ENCODE measurements around the gene THAP10. TPM values are rescaled to one million over a fixed set of nuclear protein-coding genes. Genes with fewer than 3 reads are reported as not detected.
A peak's percentile ranks its signal among the peaks of the same experiment; 100 is the strongest.
"Not testable (repeated sequence)": the region's sequence is repeated elsewhere in the genome, so short reads cannot be mapped to it uniquely, and the experiment has no call there.

The THAP10 gene
- total RNA-seq, result not detected in 2 replicates

GRCh38 chr15:70892002-70892911 is at the start of gene THAP10, which contains the start of gene LRRC49:
TSS of gene THAP10 (minus strand) at chr15:70892433. CDS start at chr15:70892272, 161 bp downstream.
TSS of gene LRRC49 (plus strand) at chr15:70892826. CDS start at chr15:70892895, 69 bp downstream.
- Mint-ChIP-seq H3K27me3 (ENCODE audit: insufficient read depth) (peaks cover 50% of the 10 kb centered on the region), H3K9me3 (no peaks in the 10 kb centered on the region)

GRCh38 chr15:70936326-70936725 is 44.1 kb upstream of the THAP10 start:
- H3K4me1 Mint-ChIP-seq (ENCODE audit: low read depth), result no peaks in the 10 kb centered on the region

More at GRCh38 chr15:70892002-70892911, at the start of gene THAP10, which contains the start of gene LRRC49:
- intact Hi-C loops (cut with micrococcal nuclease), result no loop called here
- H3K36me3 Mint-ChIP-seq (ENCODE audit: low read depth), result no peaks in the 10 kb centered on the region
- peak within 1 kb of the TSS; percentile 86 for H3K4me3 Mint-ChIP-seq
- peak within 1 kb of the TSS; percentile 64 for H3K27ac Mint-ChIP-seq
- DNase-seq (ENCODE audit: low spot score), result peak; percentile 29
- peaks cover 10% of the 10 kb centered on the region for H3K4me1 Mint-ChIP-seq (ENCODE audit: low read depth)

GRCh38 chr15:70935631-70936030 is 43.4 kb upstream of the THAP10 start:
- intact Hi-C loops (cut with micrococcal nuclease), result no loop called here
- Mint-ChIP-seq H3K36me3 (ENCODE audit: low read depth) (no peaks in the 10 kb centered on the region), H3K27me3 (ENCODE audit: insufficient read depth) (peaks cover 6% of the 10 kb centered on the region), H3K4me3 (no peak overlapping the region), H3K27ac (no peak overlapping the region), H3K9me3 (no peaks in the 10 kb centered on the region), H3K4me1 (ENCODE audit: low read depth) (no peaks in the 10 kb centered on the region)
- DNase-seq (ENCODE audit: low spot score), result no peak

More at GRCh38 chr15:70936326-70936725, 44.1 kb upstream of the THAP10 start:
- H3K4me3 Mint-ChIP-seq, result no peak overlapping the region
- no peak for DNase-seq (ENCODE audit: low spot score)
- H3K36me3 Mint-ChIP-seq (ENCODE audit: low read depth), result no peaks in the 10 kb centered on the region
- no peaks in the 10 kb centered on the region for H3K9me3 Mint-ChIP-seq
- peaks cover 6% of the 10 kb centered on the region for H3K27me3 Mint-ChIP-seq (ENCODE audit: insufficient read depth)
- H3K27ac Mint-ChIP-seq, result no peak overlapping the region
- intact Hi-C loops (cut with micrococcal nuclease), result no loop called here

GRCh38 chr15:70933411-70933810 is 41.2 kb upstream of the THAP10 start:
- H3K9me3 Mint-ChIP-seq, result no peaks in the 10 kb centered on the region
- H3K4me3 Mint-ChIP-seq, result no peak overlapping the region
- H3K4me1 Mint-ChIP-seq (ENCODE audit: low read depth), result no peaks in the 10 kb centered on the region
- DNase-seq (ENCODE audit: low spot score), result no peak
- no peak overlapping the region for H3K27ac Mint-ChIP-seq
- no peaks in the 10 kb centered on the region for H3K36me3 Mint-ChIP-seq (ENCODE audit: low read depth)
- intact Hi-C loops (cut with micrococcal nuclease), result no loop called here
- H3K27me3 Mint-ChIP-seq (ENCODE audit: insufficient read depth), result peaks cover 12% of the 10 kb centered on the region

- no peaks in the 10 kb centered on the region for H3K36me3 Mint-ChIP-seq (ENCODE audit: low read depth)
- H3K4me3 Mint-ChIP-seq, result no peak overlapping the region
- intact Hi-C loops (cut with micrococcal nuclease), result no loop called here
- no peaks in the 10 kb centered on the region for H3K4me1 Mint-ChIP-seq (ENCODE audit: low read depth)
- H3K27me3 Mint-ChIP-seq (ENCODE audit: insufficient read depth), result peaks cover 17% of the 10 kb centered on the region
- no peak for DNase-seq (ENCODE audit: low spot score)
- no peaks in the 10 kb centered on the region for H3K9me3 Mint-ChIP-seq
- H3K27ac Mint-ChIP-seq, result no peak overlapping the region
Measured at GRCh38 chr15:70932397-70932796, 40.2 kb upstream of the THAP10 start.

GRCh38 chr15:70931821-70932220 is 39.6 kb upstream of the THAP10 start:
- Mint-ChIP-seq H3K9me3 (no peaks in the 10 kb centered on the region), H3K4me1 (ENCODE audit: low read depth) (no peaks in the 10 kb centered on the region), H3K27me3 (ENCODE audit: insufficient read depth) (peaks cover 19% of the 10 kb centered on the region), H3K27ac (no peak overlapping the region), H3K4me3 (no peak overlapping the region), H3K36me3 (ENCODE audit: low read depth) (no peaks in the 10 kb centered on the region)
- no peak for DNase-seq (ENCODE audit: low spot score)
- intact Hi-C loops (cut with micrococcal nuclease), result no loop called here

- H3K27ac Mint-ChIP-seq; DNase-seq (ENCODE audit: low spot score); H3K4me3 Mint-ChIP-seq; intact Hi-C loops (cut with micrococcal nuclease); H3K36me3 Mint-ChIP-seq (ENCODE audit: low read depth); H3K9me3 Mint-ChIP-seq; H3K4me1 Mint-ChIP-seq (ENCODE audit: low read depth): not testable (repeated sequence)
- peaks cover 26% of the 10 kb centered on the region for H3K27me3 Mint-ChIP-seq (ENCODE audit: insufficient read depth)
Measured at GRCh38 chr15:70926914-70927313, 34.7 kb upstream of the THAP10 start.

- intact Hi-C loops (cut with micrococcal nuclease), result no loop called here
- Mint-ChIP-seq H3K27me3 (ENCODE audit: insufficient read depth) (peaks cover 29% of the 10 kb centered on the region), H3K36me3 (ENCODE audit: low read depth) (no peaks in the 10 kb centered on the region), H3K9me3 (no peaks in the 10 kb centered on the region), H3K4me1 (ENCODE audit: low read depth) (no peaks in the 10 kb centered on the region), H3K4me3 (no peak overlapping the region), H3K27ac (no peak overlapping the region)
- DNase-seq (ENCODE audit: low spot score), result no peak
Measured at GRCh38 chr15:70923311-70924080, 31.3 kb upstream of the THAP10 start.

- intact Hi-C loops (cut with micrococcal nuclease), result no loop called here
- Mint-ChIP-seq H3K27ac (no peak overlapping the region), H3K9me3 (no peaks in the 10 kb centered on the region), H3K27me3 (ENCODE audit: insufficient read depth) (peaks cover 22% of the 10 kb centered on the region), H3K36me3 (ENCODE audit: low read depth) (no peaks in the 10 kb centered on the region), H3K4me3 (no peak overlapping the region), H3K4me1 (ENCODE audit: low read depth) (no peaks in the 10 kb centered on the region)
- DNase-seq (ENCODE audit: low spot score), result no peak
Measured at GRCh38 chr15:70922119-70922518, 29.9 kb upstream of the THAP10 start.

GRCh38 chr15:70920981-70921696 is 28.9 kb upstream of the THAP10 start:
- no peak for DNase-seq (ENCODE audit: low spot score)
- Mint-ChIP-seq H3K36me3 (ENCODE audit: low read depth) (no peaks in the 10 kb centered on the region), H3K27me3 (ENCODE audit: insufficient read depth) (peaks cover 22% of the 10 kb centered on the region), H3K27ac (no peak overlapping the region), H3K4me1 (ENCODE audit: low read depth) (no peaks in the 10 kb centered on the region), H3K9me3 (no peaks in the 10 kb centered on the region), H3K4me3 (no peak overlapping the region)
- intact Hi-C loops (cut with micrococcal nuclease), result no loop called here

- H3K9me3 Mint-ChIP-seq, result no peaks in the 10 kb centered on the region
- no peaks in the 10 kb centered on the region for H3K36me3 Mint-ChIP-seq (ENCODE audit: low read depth)
- peaks cover 26% of the 10 kb centered on the region for H3K27me3 Mint-ChIP-seq (ENCODE audit: insufficient read depth)
- no peak for DNase-seq (ENCODE audit: low spot score)
- no peak overlapping the region for H3K27ac Mint-ChIP-seq
- no peak overlapping the region for H3K4me3 Mint-ChIP-seq
- no peaks in the 10 kb centered on the region for H3K4me1 Mint-ChIP-seq (ENCODE audit: low read depth)
- intact Hi-C loops (cut with micrococcal nuclease), result no loop called here
Measured at GRCh38 chr15:70917955-70918354, 25.7 kb upstream of the THAP10 start.

- intact Hi-C loops (cut with micrococcal nuclease), result no loop called here
- no peaks in the 10 kb centered on the region for H3K9me3 Mint-ChIP-seq
- H3K36me3 Mint-ChIP-seq (ENCODE audit: low read depth), result no peaks in the 10 kb centered on the region
- H3K4me3 Mint-ChIP-seq, result no peak overlapping the region
- no peak overlapping the region for H3K27ac Mint-ChIP-seq
- H3K27me3 Mint-ChIP-seq (ENCODE audit: insufficient read depth), result peaks cover 25% of the 10 kb centered on the region
- no peak for DNase-seq (ENCODE audit: low spot score)
- H3K4me1 Mint-ChIP-seq (ENCODE audit: low read depth), result no peaks in the 10 kb centered on the region
Measured at GRCh38 chr15:70916531-70916930, 24.3 kb upstream of the THAP10 start.
